Measurements from ENCODE around the gene PIGS.

The PIGS gene

GRCh38 chr17:28573966-28574480 is 2.7 kb upstream of the PIGS start:
- Mint-ChIP-seq H3K9me3 (no peaks in the 10 kb centered on the region), H3K4me3 (no peak overlapping the region), H3K36me3 (peaks cover 14 to 37% of the 10 kb centered on the region in 2 donors), H3K27ac (no peak overlapping the region), H3K27me3 (no peaks in the 10 kb centered on the region), H3K4me1 (peaks cover 28 to 61% of the 10 kb centered on the region in 2 donors)
- ATAC-seq (replicated peaks), result no peak
- no peak for DNase-seq

GRCh38 chr17:28573521-28573920 is 2.2 kb upstream of the PIGS start:
- Mint-ChIP-seq H3K27ac (no peak overlapping the region), H3K9me3 (no peaks in the 10 kb centered on the region), H3K27me3 (no peaks in the 10 kb centered on the region), H3K4me1 (peaks cover 29 to 66% of the 10 kb centered on the region in 2 donors), H3K36me3 (peaks cover 12 to 37% of the 10 kb centered on the region in 2 donors), H3K4me3 (no peak overlapping the region)
- DNase-seq (no peak), ATAC-seq (replicated peaks) (no peak)

GRCh38 chr17:28573040-28573380 is 1.7 kb upstream of the PIGS start:
- DNase-seq, result no peak
- Mint-ChIP-seq H3K27me3 (no peaks in the 10 kb centered on the region), H3K27ac (no peak overlapping the region), H3K36me3 (peaks cover 11 to 41% of the 10 kb centered on the region in 2 donors), H3K4me3 (no peak overlapping the region), H3K4me1 (peaks cover 32 to 71% of the 10 kb centered on the region in 2 donors), H3K9me3 (no peaks in the 10 kb centered on the region)
- no peak for ATAC-seq (replicated peaks)

GRCh38 chr17:28572259-28573039 is 1.1 kb upstream of the PIGS start:
- ATAC-seq (replicated peaks), result no peak
- Mint-ChIP-seq H3K9me3 (peaks cover 0 to 2% of the 10 kb centered on the region in 2 donors), H3K27me3 (no peaks in the 10 kb centered on the region), H3K36me3 (peaks cover 15 to 46% of the 10 kb centered on the region in 2 donors), H3K4me3 (peak overlapping the region; percentile 97), H3K4me1 (peaks cover 37 to 77% of the 10 kb centered on the region in 2 donors), H3K27ac (peak overlapping the region; percentile 77)
- DNase-seq, result no peak

- Mint-ChIP-seq H3K4me3 (peak overlapping the region; percentile 97), H3K27me3 (no peaks in the 10 kb centered on the region), H3K36me3 (peaks cover 11 to 41% of the 10 kb centered on the region in 2 donors), H3K27ac (peak overlapping the region; percentile 93), H3K4me1 (peaks cover 31 to 73% of the 10 kb centered on the region in 2 donors), H3K9me3 (peaks cover 0 to 2% of the 10 kb centered on the region in 2 donors)
- DNase-seq (peak; percentile 21), ATAC-seq (replicated peaks) (peak; percentile 38 to 39)
Observed at GRCh38 chr17:28570716-28571360, 486 bp downstream of the PIGS start.

GRCh38 chr17:28569446-28569845 is 1.9 kb downstream of the PIGS start:
- no peaks in the 10 kb centered on the region for H3K27me3 Mint-ChIP-seq

GRCh38 chr17:28567604-28568003 is 3.7 kb downstream of the PIGS start:
- Mint-ChIP-seq H3K27ac (peak overlapping the region; percentile 16), H3K4me1 (peaks cover 28 to 58% of the 10 kb centered on the region in 2 donors), H3K36me3 (peaks cover 15 to 28% of the 10 kb centered on the region in 2 donors), H3K9me3 (peaks cover 0 to 2% of the 10 kb centered on the region in 2 donors), H3K4me3 (peak overlapping the region; percentile 8 to 42), H3K27me3 (no peaks in the 10 kb centered on the region)
- DNase-seq (no peak), ATAC-seq (replicated peaks) (peak; percentile 64 to 66)

More at GRCh38 chr17:28569446-28569845, 1.9 kb downstream of the PIGS start:
- Mint-ChIP-seq H3K4me3 (no peak overlapping the region), H3K9me3 (peaks cover 0 to 2% of the 10 kb centered on the region in 2 donors), H3K27ac (no peak overlapping the region), H3K36me3 (peaks cover 11 to 33% of the 10 kb centered on the region in 2 donors), H3K4me1 (peaks cover 30 to 67% of the 10 kb centered on the region in 2 donors)
- DNase-seq (no peak), ATAC-seq (replicated peaks) (no peak)

GRCh38 chr17:28563475-28563874 is 7.8 kb downstream of the PIGS start:
- Mint-ChIP-seq H3K4me1 (peaks cover 16 to 22% of the 10 kb centered on the region in 2 donors), H3K4me3 (no peak overlapping the region), H3K27me3 (no peaks in the 10 kb centered on the region), H3K9me3 (peaks cover 0 to 2% of the 10 kb centered on the region in 2 donors), H3K27ac (no peak overlapping the region), H3K36me3 (peaks cover 26 to 34% of the 10 kb centered on the region in 2 donors)
- no peak for DNase-seq
- ATAC-seq (replicated peaks), result no peak

GRCh38 chr17:28555022-28555421 is 16.3 kb downstream of the PIGS start:
- Mint-ChIP-seq H3K36me3 (peaks cover 48 to 58% of the 10 kb centered on the region in 2 donors), H3K27me3 (no peaks in the 10 kb centered on the region)

GRCh38 chr17:28554565-28554964 is 16.8 kb downstream of the PIGS start:
- ATAC-seq (replicated peaks), result no peak
- Mint-ChIP-seq H3K9me3 (no peaks in the 10 kb centered on the region), H3K27ac (peak overlapping the region; percentile 57), H3K4me3 (no peak overlapping the region), H3K27me3 (no peaks in the 10 kb centered on the region), H3K36me3 (peaks cover 43 to 53% of the 10 kb centered on the region in 2 donors), H3K4me1 (peaks cover 38 to 41% of the 10 kb centered on the region in 2 donors)
- DNase-seq, result no peak

More at GRCh38 chr17:28555022-28555421, 16.3 kb downstream of the PIGS start:
- Mint-ChIP-seq H3K4me1 (peaks cover 35 to 36% of the 10 kb centered on the region in 2 donors), H3K9me3 (no peaks in the 10 kb centered on the region), H3K4me3 (no peak overlapping the region), H3K27ac (no peak overlapping the region)
- DNase-seq, result no peak
- ATAC-seq (replicated peaks), result no peak

GRCh38 chr17:28553000-28553505 is 18.3 kb downstream of the PIGS start:
- peak overlapping the region; percentile 89 to 99 for H3K4me3 Mint-ChIP-seq
- peaks cover 37 to 54% of the 10 kb centered on the region in 2 donors for H3K36me3 Mint-ChIP-seq
- no peaks in the 10 kb centered on the region for H3K9me3 Mint-ChIP-seq
- ATAC-seq (replicated peaks) (no peak), DNase-seq (no peak)
- peak overlapping the region; percentile 66 for H3K27ac Mint-ChIP-seq
- peaks cover 50 to 56% of the 10 kb centered on the region in 2 donors for H3K4me1 Mint-ChIP-seq
- no peaks in the 10 kb centered on the region for H3K27me3 Mint-ChIP-seq

- H3K9me3 Mint-ChIP-seq, result no peaks in the 10 kb centered on the region
- DNase-seq (peak; percentile 67), ATAC-seq (replicated peaks) (peak; percentile 74 to 79)
- peaks cover 31 to 54% of the 10 kb centered on the region in 2 donors for H3K36me3 Mint-ChIP-seq
- H3K4me3 Mint-ChIP-seq, result peak within 1 kb of the TSS; percentile 89 to 99
- H3K27me3 Mint-ChIP-seq, result no peaks in the 10 kb centered on the region
- H3K27ac Mint-ChIP-seq, result peak within 1 kb of the TSS; percentile 86
- H3K4me1 Mint-ChIP-seq, result peaks cover 55 to 63% of the 10 kb centered on the region in 2 donors
Observed at GRCh38 chr17:28552176-28552999, 18.9 kb downstream of the PIGS start, which contains the start of gene UNC119. UNC119 (minus strand) TSS chr17:28552624; CDS start chr17:28552557, 67 bp downstream.

GRCh38 chr17:28551421-28552175 is 19.7 kb downstream of the PIGS start:
- DNase-seq, result no peak
- peak overlapping the region; percentile 89 to 99 for H3K4me3 Mint-ChIP-seq
- H3K27ac Mint-ChIP-seq, result peak overlapping the region; percentile 86
- H3K4me1 Mint-ChIP-seq, result peaks cover 56 to 64% of the 10 kb centered on the region in 2 donors
- no peak for ATAC-seq (replicated peaks)
- peaks cover 25 to 52% of the 10 kb centered on the region in 2 donors for H3K36me3 Mint-ChIP-seq
- no peaks in the 10 kb centered on the region for H3K27me3 Mint-ChIP-seq
- no peaks in the 10 kb centered on the region for H3K9me3 Mint-ChIP-seq
